ENCODE data around the gene STARD3.

Gene STARD3

GRCh38 chr17:39601758-39602532 is 35.0 kb upstream of the STARD3 start:
- Histone ChIP-seq H3K9ac (ENCODE audit: insufficient read length) (no peak overlapping the region), H3K27ac (no peak overlapping the region), H3K9me3 (ENCODE audit: low read depth, low read length) (no peaks in the 10 kb centered on the region), H3K36me3 (ENCODE audit: insufficient read depth, low read length) (no peaks in the 10 kb centered on the region), H3K4me3 (no peak overlapping the region)
- TF ChIP-seq EZH2 (IDR thresholded peaks at IDR 0.05): no peak
- no peak for TF ChIP-seq POLR2AphosphoS5 (IDR thresholded peaks at IDR 0.05; ENCODE audit: borderline replicate concordance, low read depth, low read length)
- no peak for TF ChIP-seq FOXP2 (optimal IDR thresholded peaks at IDR 0.05; ENCODE audit: control extremely low read depth, extremely low read length, insufficient read depth)
- no peak for DNase-seq (ENCODE audit: low read depth, low spot score)

GRCh38 chr17:39602533-39603303 is 34.2 kb upstream of the STARD3 start:
- H3K9me3 ChIP-seq (ENCODE audit: low read depth, low read length): no peaks in the 10 kb centered on the region
- H3K36me3 ChIP-seq (ENCODE audit: insufficient read depth, low read length): no peaks in the 10 kb centered on the region
- no peak overlapping the region for H3K9ac ChIP-seq (ENCODE audit: insufficient read length)
- TF ChIP-seq EZH2 (IDR thresholded peaks at IDR 0.05): no peak
- TF ChIP-seq FOXP2 (optimal IDR thresholded peaks at IDR 0.05; ENCODE audit: control extremely low read depth, extremely low read length, insufficient read depth): no peak
- TF ChIP-seq POLR2AphosphoS5 (IDR thresholded peaks at IDR 0.05; ENCODE audit: borderline replicate concordance, low read depth, low read length): no peak
- no peak for DNase-seq (ENCODE audit: low read depth, low spot score)
- H3K27ac ChIP-seq: no peak overlapping the region
- no peak overlapping the region for H3K4me3 ChIP-seq

GRCh38 chr17:39603304-39604016 is 33.5 kb upstream of the STARD3 start:
- Histone ChIP-seq H3K4me3 (no peak overlapping the region), H3K9me3 (ENCODE audit: low read depth, low read length) (no peaks in the 10 kb centered on the region), H3K36me3 (ENCODE audit: insufficient read depth, low read length) (no peaks in the 10 kb centered on the region), H3K9ac (ENCODE audit: insufficient read length) (no peak overlapping the region), H3K27ac (no peak overlapping the region)
- DNase-seq (ENCODE audit: low read depth, low spot score): no peak
- TF ChIP-seq FOXP2 (optimal IDR thresholded peaks at IDR 0.05; ENCODE audit: control extremely low read depth, extremely low read length, insufficient read depth): no peak
- TF ChIP-seq EZH2 (IDR thresholded peaks at IDR 0.05): no peak
- no peak for TF ChIP-seq POLR2AphosphoS5 (IDR thresholded peaks at IDR 0.05; ENCODE audit: borderline replicate concordance, low read depth, low read length)

- no peak overlapping the region for H3K27ac ChIP-seq
- TF ChIP-seq FOXP2 (optimal IDR thresholded peaks at IDR 0.05; ENCODE audit: control extremely low read depth, extremely low read length, insufficient read depth): no peak
- no peak overlapping the region for H3K9ac ChIP-seq (ENCODE audit: insufficient read length)
- no peaks in the 10 kb centered on the region for H3K9me3 ChIP-seq (ENCODE audit: low read depth, low read length)
- no peak for DNase-seq (ENCODE audit: low read depth, low spot score)
- H3K36me3 ChIP-seq (ENCODE audit: insufficient read depth, low read length): no peaks in the 10 kb centered on the region
- H3K4me3 ChIP-seq: peak overlapping the region; percentile 69
Measured at GRCh38 chr17:39604911-39605491, 31.9 kb upstream of the STARD3 start.

- H3K4me3 ChIP-seq: peak overlapping the region; percentile 69
- no peak for TF ChIP-seq FOXP2 (optimal IDR thresholded peaks at IDR 0.05; ENCODE audit: control extremely low read depth, extremely low read length, insufficient read depth)
- no peak for TF ChIP-seq EZH2 (IDR thresholded peaks at IDR 0.05)
- TF ChIP-seq POLR2AphosphoS5 (IDR thresholded peaks at IDR 0.05; ENCODE audit: borderline replicate concordance, low read depth, low read length): no peak
- DNase-seq (ENCODE audit: low read depth, low spot score): no peak
- no peak overlapping the region for H3K27ac ChIP-seq
- H3K9ac ChIP-seq (ENCODE audit: insufficient read length): no peak overlapping the region
- no peaks in the 10 kb centered on the region for H3K9me3 ChIP-seq (ENCODE audit: low read depth, low read length)
- no peaks in the 10 kb centered on the region for H3K36me3 ChIP-seq (ENCODE audit: insufficient read depth, low read length)
Measured at GRCh38 chr17:39605492-39606433, 31.2 kb upstream of the STARD3 start.

- Histone ChIP-seq H3K9me3 (ENCODE audit: low read depth, low read length) (no peaks in the 10 kb centered on the region), H3K4me3 (peak overlapping the region; percentile 69)
- TF ChIP-seq EZH2 (IDR thresholded peaks at IDR 0.05): no peak
- TF ChIP-seq POLR2AphosphoS5 (IDR thresholded peaks at IDR 0.05; ENCODE audit: borderline replicate concordance, low read depth, low read length): no peak
- no peak for TF ChIP-seq FOXP2 (optimal IDR thresholded peaks at IDR 0.05; ENCODE audit: control extremely low read depth, extremely low read length, insufficient read depth)
Measured at GRCh38 chr17:39606434-39607056, 30.4 kb upstream of the STARD3 start.

More at GRCh38 chr17:39606434-39607056, 30.4 kb upstream of the STARD3 start:
- DNase-seq (ENCODE audit: low read depth, low spot score): no peak
- Histone ChIP-seq H3K36me3 (ENCODE audit: insufficient read depth, low read length) (no peaks in the 10 kb centered on the region), H3K27ac (no peak overlapping the region), H3K9ac (ENCODE audit: insufficient read length) (no peak overlapping the region)
